Astrocyte (in vitro differentiated cells and primary cell): ENCODE results near the gene SLC35F4. TPM values are rescaled to one million over a fixed set of nuclear protein-coding genes. Genes with fewer than 3 reads are reported as not detected.

Experiments
- DNase-seq: peaks from one replicate; pipeline ENCODE4 v3.0.0-alpha.2; 2010; ENCODE audit warnings: low read depth
- FAIRE-seq: peaks from 2 replicates; lab custom pipeline; 2011; peaks lifted over from hg19 to GRCh38; lab: Jason Lieb, UNC
- H2AFZ ChIP-seq: 2 replicates; pipeline ENCODE4 v1.6.0; 2012; ENCODE audit warnings: low read depth, low read length, inconsistent platforms
- H3K27ac ChIP-seq: 2 replicates; pipeline ENCODE4 v1.5.1; 2011; ENCODE audit warnings: low read depth, low read length, inconsistent platforms
- H3K27me3 ChIP-seq: 2 replicates; pipeline ENCODE4 v1.6.0; 2011; ENCODE audit warnings: low read length, inconsistent platforms; ENCODE audit not compliant: insufficient read depth
- H3K36me3 ChIP-seq: 2 replicates; pipeline ENCODE4 v1.5.1; 2011; ENCODE audit warnings: low read length, inconsistent platforms; ENCODE audit not compliant: insufficient read depth
- H3K4me1 ChIP-seq: 2 replicates; pipeline ENCODE4 v1.5.1; 2011; ENCODE audit warnings: low read length, inconsistent platforms; ENCODE audit not compliant: insufficient read depth
- H3K4me2 ChIP-seq: 2 replicates; pipeline ENCODE4 v1.6.0; 2012; ENCODE audit warnings: low read length, inconsistent platforms
- H3K4me3 ChIP-seq: 2 replicates; pipeline ENCODE4 v1.5.1; 2011; ENCODE audit warnings: low read depth, mild to moderate bottlenecking, low read length, inconsistent platforms; ENCODE audit not compliant: insufficient read depth
- H3K79me2 ChIP-seq: 2 replicates; pipeline ENCODE4 v1.6.0; 2012; ENCODE audit warnings: mild to moderate bottlenecking, low read length, inconsistent platforms; ENCODE audit not compliant: insufficient read depth
- H3K9ac ChIP-seq: 2 replicates; pipeline ENCODE4 v1.6.0; 2012; ENCODE audit warnings: mild to moderate bottlenecking, low read length, inconsistent platforms
- H3K9me3 ChIP-seq: 2 replicates; pipeline ENCODE4 v1.5.1; 2012; ENCODE audit warnings: low read depth, mild to moderate bottlenecking, low read length, inconsistent platforms; ENCODE audit not compliant: insufficient read depth
- H4K20me1 ChIP-seq: 2 replicates; pipeline ENCODE4 v1.6.0; 2012; ENCODE audit warnings: low read length, inconsistent platforms; ENCODE audit not compliant: insufficient read depth
- H3K27ac Mint-ChIP-seq: one replicate; pipeline ENCODE4 v1.8.0; 2021; ENCODE audit warnings: mild to moderate bottlenecking, mixed read lengths; ENCODE audit not compliant: unreplicated experiment
- H3K27me3 Mint-ChIP-seq: one replicate; pipeline ENCODE4 v1.8.0; 2021; ENCODE audit warnings: low read depth, mixed read lengths; ENCODE audit not compliant: unreplicated experiment
- H3K36me3 Mint-ChIP-seq: one replicate; pipeline ENCODE4 v1.8.0; 2021; ENCODE audit warnings: low read depth, mixed read lengths; ENCODE audit not compliant: unreplicated experiment
- H3K4me1 Mint-ChIP-seq: one replicate; pipeline ENCODE4 v1.8.0; 2021; ENCODE audit warnings: low read depth, mixed read lengths; ENCODE audit not compliant: unreplicated experiment
- H3K4me3 Mint-ChIP-seq: one replicate; pipeline ENCODE4 v1.8.0; 2021; ENCODE audit warnings: mild to moderate bottlenecking, moderate library complexity, mixed read lengths; ENCODE audit not compliant: unreplicated experiment
- H3K9me3 Mint-ChIP-seq: one replicate; pipeline ENCODE4 v1.8.0; 2021; ENCODE audit warnings: mild to moderate bottlenecking, mixed read lengths; ENCODE audit not compliant: unreplicated experiment
- EZH2 ChIP-seq: IDR thresholded peaks from 2 replicates; pipeline ENCODE4 v1.6.1; 2012; ENCODE audit warnings: mild to moderate bottlenecking, low read length, inconsistent platforms; ENCODE audit not compliant: insufficient read depth
- total RNA-seq: library from RNA; stranded (reverse); gene quantifications from 2 replicates; pipeline ENCODE4 v1.2.1, GENCODE V29; 2021
- TF ChIP-seq, protein P1 (sequence below): IDR thresholded peaks from 2 replicates; pipeline ENCODE4 v1.5.1; 2011; ENCODE audit warnings: low read depth, mild to moderate bottlenecking, inconsistent platforms, low read length, moderate library complexity; ENCODE audit not compliant: insufficient read depth

Gene SLC35F4
- total RNA-seq, 1 donor from 2014 or later, result not detected

GRCh38 chr14:57737598-57737997, 128.3 kb downstream of the SLC35F4 start:
- Mint-ChIP-seq H3K27ac (no peak overlapping the region), H3K9me3 (no peaks in the 10 kb centered on the region), H3K36me3 (no peaks in the 10 kb centered on the region), H3K27me3 (no peaks in the 10 kb centered on the region), H3K4me1 (no peaks in the 10 kb centered on the region), H3K4me3 (no peak overlapping the region)
- TF ChIP-seq EZH2, result no peak
- TF ChIP-seq, protein P1, sequence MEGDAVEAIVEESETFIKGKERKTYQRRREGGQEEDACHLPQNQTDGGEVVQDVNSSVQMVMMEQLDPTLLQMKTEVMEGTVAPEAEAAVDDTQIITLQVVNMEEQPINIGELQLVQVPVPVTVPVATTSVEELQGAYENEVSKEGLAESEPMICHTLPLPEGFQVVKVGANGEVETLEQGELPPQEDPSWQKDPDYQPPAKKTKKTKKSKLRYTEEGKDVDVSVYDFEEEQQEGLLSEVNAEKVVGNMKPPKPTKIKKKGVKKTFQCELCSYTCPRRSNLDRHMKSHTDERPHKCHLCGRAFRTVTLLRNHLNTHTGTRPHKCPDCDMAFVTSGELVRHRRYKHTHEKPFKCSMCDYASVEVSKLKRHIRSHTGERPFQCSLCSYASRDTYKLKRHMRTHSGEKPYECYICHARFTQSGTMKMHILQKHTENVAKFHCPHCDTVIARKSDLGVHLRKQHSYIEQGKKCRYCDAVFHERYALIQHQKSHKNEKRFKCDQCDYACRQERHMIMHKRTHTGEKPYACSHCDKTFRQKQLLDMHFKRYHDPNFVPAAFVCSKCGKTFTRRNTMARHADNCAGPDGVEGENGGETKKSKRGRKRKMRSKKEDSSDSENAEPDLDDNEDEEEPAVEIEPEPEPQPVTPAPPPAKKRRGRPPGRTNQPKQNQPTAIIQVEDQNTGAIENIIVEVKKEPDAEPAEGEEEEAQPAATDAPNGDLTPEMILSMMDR, result no peak
- no peak overlapping the region for H3K4me2 ChIP-seq
- H3K27ac ChIP-seq, result no peak overlapping the region
- H3K27me3 ChIP-seq, result no peaks in the 10 kb centered on the region
- FAIRE-seq (no peak), DNase-seq (no peak)
- H3K4me3 ChIP-seq, result no peak overlapping the region
- H4K20me1 ChIP-seq, result no peaks in the 10 kb centered on the region
- H3K4me1 ChIP-seq, result no peaks in the 10 kb centered on the region
- H3K79me2 ChIP-seq, result no peaks in the 10 kb centered on the region
- no peak overlapping the region for H3K9ac ChIP-seq
- no peak overlapping the region for H2AFZ ChIP-seq
- H3K36me3 ChIP-seq, result no peaks in the 10 kb centered on the region
- H3K9me3 ChIP-seq, result no peaks in the 10 kb centered on the region

- Histone ChIP-seq H3K4me2 (no peak overlapping the region), H3K79me2 (no peaks in the 10 kb centered on the region), H3K4me3 (no peak overlapping the region), H3K27ac (no peak overlapping the region), H3K4me1 (no peaks in the 10 kb centered on the region), H3K9me3 (no peaks in the 10 kb centered on the region), H2AFZ (no peak overlapping the region), H3K9ac (no peak overlapping the region), H3K27me3 (no peaks in the 10 kb centered on the region), H3K36me3 (no peaks in the 10 kb centered on the region), H4K20me1 (no peaks in the 10 kb centered on the region)
- TF ChIP-seq, protein P1, result no peak
- no peak for TF ChIP-seq EZH2
- H3K4me1 Mint-ChIP-seq, result no peaks in the 10 kb centered on the region
- H3K4me3 Mint-ChIP-seq, result no peak overlapping the region
- no peak overlapping the region for H3K27ac Mint-ChIP-seq
- no peak for DNase-seq
- no peaks in the 10 kb centered on the region for H3K36me3 Mint-ChIP-seq
- H3K27me3 Mint-ChIP-seq, result no peaks in the 10 kb centered on the region
- no peaks in the 10 kb centered on the region for H3K9me3 Mint-ChIP-seq
- FAIRE-seq, result no peak
Measured at GRCh38 chr14:57736391-57736790, 129.5 kb downstream of the SLC35F4 start.

GRCh38 chr14:57735276-57735675, 130.6 kb downstream of the SLC35F4 start:
- H3K27ac Mint-ChIP-seq, result no peak overlapping the region
- no peak for FAIRE-seq
- no peak for TF ChIP-seq EZH2
- TF ChIP-seq, protein P1, result no peak
- no peaks in the 10 kb centered on the region for H3K9me3 Mint-ChIP-seq
- Histone ChIP-seq H3K27me3 (no peaks in the 10 kb centered on the region), H4K20me1 (no peaks in the 10 kb centered on the region), H3K9ac (no peak overlapping the region), H3K27ac (no peak overlapping the region), H3K9me3 (no peaks in the 10 kb centered on the region), H3K4me2 (no peak overlapping the region), H3K79me2 (no peaks in the 10 kb centered on the region), H2AFZ (no peak overlapping the region), H3K36me3 (no peaks in the 10 kb centered on the region), H3K4me1 (no peaks in the 10 kb centered on the region), H3K4me3 (no peak overlapping the region)
- H3K4me3 Mint-ChIP-seq, result no peak overlapping the region
- DNase-seq, result no peak
- H3K4me1 Mint-ChIP-seq, result no peaks in the 10 kb centered on the region
- H3K27me3 Mint-ChIP-seq, result no peaks in the 10 kb centered on the region
- no peaks in the 10 kb centered on the region for H3K36me3 Mint-ChIP-seq
